ENCODE results near the gene ASB8. TPM values are rescaled to one million over a fixed set of nuclear protein-coding genes. Genes with fewer than 3 reads are reported as not detected.

ASB8 gene
- total RNA-seq, 1 experiment from 2014 or later: 34.4 TPM

- peak overlapping the region; percentile 98 for H3K4me2 ChIP-seq (ENCODE audit: low read length)
- H3K9ac ChIP-seq (ENCODE audit: low read length): peak overlapping the region; percentile 96
- H3K4me3 ChIP-seq (ENCODE audit: low read length): peak overlapping the region; percentile 90
- TF ChIP-seq, protein P1, sequence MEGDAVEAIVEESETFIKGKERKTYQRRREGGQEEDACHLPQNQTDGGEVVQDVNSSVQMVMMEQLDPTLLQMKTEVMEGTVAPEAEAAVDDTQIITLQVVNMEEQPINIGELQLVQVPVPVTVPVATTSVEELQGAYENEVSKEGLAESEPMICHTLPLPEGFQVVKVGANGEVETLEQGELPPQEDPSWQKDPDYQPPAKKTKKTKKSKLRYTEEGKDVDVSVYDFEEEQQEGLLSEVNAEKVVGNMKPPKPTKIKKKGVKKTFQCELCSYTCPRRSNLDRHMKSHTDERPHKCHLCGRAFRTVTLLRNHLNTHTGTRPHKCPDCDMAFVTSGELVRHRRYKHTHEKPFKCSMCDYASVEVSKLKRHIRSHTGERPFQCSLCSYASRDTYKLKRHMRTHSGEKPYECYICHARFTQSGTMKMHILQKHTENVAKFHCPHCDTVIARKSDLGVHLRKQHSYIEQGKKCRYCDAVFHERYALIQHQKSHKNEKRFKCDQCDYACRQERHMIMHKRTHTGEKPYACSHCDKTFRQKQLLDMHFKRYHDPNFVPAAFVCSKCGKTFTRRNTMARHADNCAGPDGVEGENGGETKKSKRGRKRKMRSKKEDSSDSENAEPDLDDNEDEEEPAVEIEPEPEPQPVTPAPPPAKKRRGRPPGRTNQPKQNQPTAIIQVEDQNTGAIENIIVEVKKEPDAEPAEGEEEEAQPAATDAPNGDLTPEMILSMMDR (conservative IDR thresholded peaks at IDR 0.05; ENCODE audit: low read depth, low read length): no peak
- TF ChIP-seq EZH2phosphoT487 (IDR thresholded peaks at IDR 0.05; ENCODE audit: borderline replicate concordance, low read length): no peak
- TF ChIP-seq EZH2 (IDR thresholded peaks at IDR 0.05; ENCODE audit: low read length, unreplicated experiment): no peak
- ATAC-seq (no peak; the same call in 1 of the 2 replicates), DNase-seq (peak; percentile 27)
- no peaks in the 10 kb centered on the region for H3K36me3 ChIP-seq (ENCODE audit: low read depth, low read length)
- H3K9me3 ChIP-seq (ENCODE audit: low read length): no peaks in the 10 kb centered on the region
- H4K20me1 ChIP-seq (ENCODE audit: low read length): no peaks in the 10 kb centered on the region
- no peaks in the 10 kb centered on the region for H3K27me3 ChIP-seq (ENCODE audit: low read length)
- H3K9me2 ChIP-seq (replicated peaks; ENCODE audit: low read length): no peaks in the 10 kb centered on the region
- peaks cover 50% of the 10 kb centered on the region for H3K79me2 ChIP-seq (ENCODE audit: low read length)
- CTCF ChIA-PET: interaction anchor here (0.8 kb wide), 1 partner anchor 22 kb away, joined by 3 read pairs; no protein-coding TSS in a partner anchor
- peak overlapping the region; percentile 96 for H3K27ac ChIP-seq (ENCODE audit: low read length)
- peak overlapping the region; percentile 97 for H2AFZ ChIP-seq (ENCODE audit: low read length)
- no peaks in the 10 kb centered on the region for H3F3A ChIP-seq (ENCODE audit: low read length, unreplicated experiment)
- intact Hi-C loops (cut with micrococcal nuclease): loop anchor here (2.0 kb wide), 2 partner anchors 13 to 51 kb away; partner anchors contain the start of genes ASB8 and PFKM
- no TSS peak for BruUV-seq (replicated peaks)
- peaks cover 36% of the 10 kb centered on the region for H3K4me1 ChIP-seq (ENCODE audit: insufficient read depth, low read length)
- POLR2A ChIA-PET (ENCODE audit: unreplicated experiment): no interaction called here
Measured at GRCh38 chr12:48105321-48105866, 51.9 kb downstream of the ASB8 start.

- peak overlapping the region; percentile 97 for H2AFZ ChIP-seq (ENCODE audit: low read length)
Measured at GRCh38 chr12:48104531-48104930, 52.8 kb downstream of the ASB8 start.

More at GRCh38 chr12:48104531-48104930, 52.8 kb downstream of the ASB8 start:
- intact Hi-C loops (cut with micrococcal nuclease): loop anchor here (2.0 kb wide), 2 partner anchors 14 to 52 kb away; partner anchors contain the start of genes ASB8 and PFKM
- Histone ChIP-seq H3K27me3 (ENCODE audit: low read length) (no peaks in the 10 kb centered on the region), H3K79me2 (ENCODE audit: low read length) (peaks cover 59% of the 10 kb centered on the region), H3K4me2 (ENCODE audit: low read length) (peak overlapping the region; percentile 98), H3K4me1 (ENCODE audit: insufficient read depth, low read length) (peaks cover 31% of the 10 kb centered on the region), H4K20me1 (ENCODE audit: low read length) (no peaks in the 10 kb centered on the region), H3K4me3 (ENCODE audit: low read length) (peak overlapping the region; percentile 90), H3K36me3 (ENCODE audit: low read depth, low read length) (peaks cover 4% of the 10 kb centered on the region; the same call in 1 of the 2 replicates), H3F3A (ENCODE audit: low read length, unreplicated experiment) (no peaks in the 10 kb centered on the region), H3K9ac (ENCODE audit: low read length) (peak overlapping the region; percentile 96; the same call in 1 of the 2 replicates), H3K9me3 (ENCODE audit: low read length) (no peaks in the 10 kb centered on the region), H3K9me2 (replicated peaks; ENCODE audit: low read length) (no peaks in the 10 kb centered on the region), H3K27ac (ENCODE audit: low read length) (no peak overlapping the region)
- peak; percentile 18; the same call in 1 of the 2 replicates for ATAC-seq
- TF ChIP-seq, protein P1 (conservative IDR thresholded peaks at IDR 0.05; ENCODE audit: low read depth, low read length): no peak
- TF ChIP-seq EZH2phosphoT487 (IDR thresholded peaks at IDR 0.05; ENCODE audit: borderline replicate concordance, low read length) (no peak), EZH2 (IDR thresholded peaks at IDR 0.05; ENCODE audit: low read length, unreplicated experiment) (no peak)
- ChIA-PET POLR2A (ENCODE audit: unreplicated experiment) (no interaction called here), CTCF (interaction anchor here (0.8 kb wide), 1 partner anchor 21 kb away, joined by 3 read pairs; no protein-coding TSS in a partner anchor)
- BruUV-seq (replicated peaks): no TSS peak
- peak; percentile 76 for DNase-seq

Small RNA genes within 50 kb of the gene (microRNA-seq; reads per million reads assigned to microRNA genes)
- gene MIR6505 (ENCODE audit: unreplicated experiment): not detected

Other genes with a start within 250 kb of the ASB8 start
- gene TMEM106C, start 193.9 kb downstream of the ASB8 start, total RNA-seq (2014; rRNA removed): 114 and 166 TPM in 2 replicates
- gene COL2A1, start 153.0 kb downstream of the ASB8 start, total RNA-seq (2014; rRNA removed): 6.7 TPM in 2 replicates
- 16.9 and 20.9 TPM in 2 replicates for gene SENP1, start 51.4 kb downstream of the ASB8 start, total RNA-seq (2014; rRNA removed)
- gene PFKM, start 38.2 kb downstream of the ASB8 start, total RNA-seq (2014; rRNA removed): 62.2 and 80.8 TPM in 2 replicates
- gene CCDC184, start 26.1 kb upstream of the ASB8 start, total RNA-seq (2014; rRNA removed): not detected in 2 replicates
- not detected in 2 replicates for gene OR10AD1, start 45.8 kb upstream of the ASB8 start, total RNA-seq (2014; rRNA removed)
- gene ZNF641, start 193.4 kb upstream of the ASB8 start, total RNA-seq (2014; rRNA removed): 10.9 and 12.6 TPM in 2 replicates